ENCODE results near the gene CBX8.

The CBX8 gene

DNA sequence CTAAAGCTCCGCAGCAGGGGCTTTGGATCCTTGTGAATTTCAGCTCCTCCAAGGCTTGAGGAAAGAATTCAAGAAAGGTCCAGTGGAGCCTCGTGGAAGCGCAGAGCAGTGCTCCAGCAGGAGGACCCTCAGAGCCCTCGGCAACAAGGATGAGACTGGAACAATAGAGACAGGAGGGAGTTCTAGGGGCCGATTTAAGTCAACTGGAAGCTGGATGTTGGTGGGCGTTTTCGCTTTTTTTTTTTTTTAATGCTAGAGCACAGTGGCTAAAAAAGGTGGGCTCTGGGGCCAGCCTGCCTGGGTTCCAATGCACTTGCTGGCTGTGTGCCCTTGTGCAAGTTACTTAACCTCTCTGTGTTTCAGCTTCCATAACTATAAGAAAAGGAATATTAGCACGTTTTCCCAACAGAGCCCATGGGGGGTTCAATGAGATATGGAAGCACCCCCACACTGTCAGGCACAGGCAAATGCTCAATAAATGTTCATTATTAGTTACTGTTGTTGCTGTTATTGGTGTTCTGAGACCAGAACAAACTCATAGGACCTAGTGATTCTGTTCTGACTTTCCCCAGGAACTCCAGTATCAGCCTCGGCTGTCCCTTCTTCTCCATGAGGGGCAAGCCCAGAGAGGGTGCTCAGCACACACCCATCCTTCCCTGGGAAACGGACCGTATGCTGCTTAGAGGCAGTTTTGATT is 5.3 kb upstream of the CBX8 start:
- H3K4me3 ChIP-seq (ENCODE audit: low read depth, low read length), result no peak overlapping the region
- TF ChIP-seq, protein P1, sequence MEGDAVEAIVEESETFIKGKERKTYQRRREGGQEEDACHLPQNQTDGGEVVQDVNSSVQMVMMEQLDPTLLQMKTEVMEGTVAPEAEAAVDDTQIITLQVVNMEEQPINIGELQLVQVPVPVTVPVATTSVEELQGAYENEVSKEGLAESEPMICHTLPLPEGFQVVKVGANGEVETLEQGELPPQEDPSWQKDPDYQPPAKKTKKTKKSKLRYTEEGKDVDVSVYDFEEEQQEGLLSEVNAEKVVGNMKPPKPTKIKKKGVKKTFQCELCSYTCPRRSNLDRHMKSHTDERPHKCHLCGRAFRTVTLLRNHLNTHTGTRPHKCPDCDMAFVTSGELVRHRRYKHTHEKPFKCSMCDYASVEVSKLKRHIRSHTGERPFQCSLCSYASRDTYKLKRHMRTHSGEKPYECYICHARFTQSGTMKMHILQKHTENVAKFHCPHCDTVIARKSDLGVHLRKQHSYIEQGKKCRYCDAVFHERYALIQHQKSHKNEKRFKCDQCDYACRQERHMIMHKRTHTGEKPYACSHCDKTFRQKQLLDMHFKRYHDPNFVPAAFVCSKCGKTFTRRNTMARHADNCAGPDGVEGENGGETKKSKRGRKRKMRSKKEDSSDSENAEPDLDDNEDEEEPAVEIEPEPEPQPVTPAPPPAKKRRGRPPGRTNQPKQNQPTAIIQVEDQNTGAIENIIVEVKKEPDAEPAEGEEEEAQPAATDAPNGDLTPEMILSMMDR (IDR thresholded peaks at IDR 0.05; ENCODE audit: low read depth, low read length), result no peak

DNA sequence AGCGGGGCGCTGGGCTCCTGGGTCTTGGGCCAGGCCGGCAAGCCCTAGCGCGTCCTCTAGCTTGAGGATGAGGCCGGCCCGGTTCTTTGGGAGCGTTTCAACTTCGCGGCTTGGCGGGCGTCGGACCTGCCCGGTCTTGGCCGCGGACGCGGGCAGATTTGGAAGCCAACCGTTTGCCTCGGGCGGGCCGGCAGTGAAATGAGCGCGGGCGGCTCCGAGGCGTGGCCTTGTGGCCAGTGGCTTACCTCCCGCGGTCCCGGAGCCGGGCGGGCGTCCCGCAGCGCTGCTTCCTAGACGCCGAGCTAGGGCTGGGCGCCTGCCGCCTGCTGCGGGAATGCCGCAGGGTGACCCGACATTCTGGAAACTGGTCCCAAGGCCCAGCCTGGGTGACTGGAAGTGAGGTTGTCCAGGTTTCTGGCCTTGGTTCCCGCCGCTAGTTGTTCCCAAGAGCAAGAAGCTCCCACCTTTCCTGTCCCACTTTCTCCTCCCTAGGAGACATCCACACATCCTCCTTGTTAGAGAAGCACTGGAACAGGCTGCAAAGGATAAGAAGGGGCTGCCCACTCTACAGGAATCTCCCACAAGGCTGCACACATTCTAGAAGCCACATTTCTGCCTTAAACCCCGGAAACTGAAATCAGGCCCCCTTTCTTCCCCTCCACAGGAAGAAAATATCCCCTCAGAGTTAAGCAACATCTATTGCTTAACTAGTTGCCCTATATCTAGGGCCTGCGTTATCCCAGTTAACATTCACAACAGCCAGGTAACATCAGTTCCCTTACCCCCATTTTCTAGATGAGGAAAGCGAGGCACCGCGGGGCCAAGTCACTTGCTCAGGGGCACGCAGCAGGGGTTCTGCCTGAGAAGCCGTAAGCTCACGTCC is 4.5 kb upstream of the CBX8 start:
- TF ChIP-seq, protein P1 (IDR thresholded peaks at IDR 0.05; ENCODE audit: low read depth, low read length), result no peak

DNA sequence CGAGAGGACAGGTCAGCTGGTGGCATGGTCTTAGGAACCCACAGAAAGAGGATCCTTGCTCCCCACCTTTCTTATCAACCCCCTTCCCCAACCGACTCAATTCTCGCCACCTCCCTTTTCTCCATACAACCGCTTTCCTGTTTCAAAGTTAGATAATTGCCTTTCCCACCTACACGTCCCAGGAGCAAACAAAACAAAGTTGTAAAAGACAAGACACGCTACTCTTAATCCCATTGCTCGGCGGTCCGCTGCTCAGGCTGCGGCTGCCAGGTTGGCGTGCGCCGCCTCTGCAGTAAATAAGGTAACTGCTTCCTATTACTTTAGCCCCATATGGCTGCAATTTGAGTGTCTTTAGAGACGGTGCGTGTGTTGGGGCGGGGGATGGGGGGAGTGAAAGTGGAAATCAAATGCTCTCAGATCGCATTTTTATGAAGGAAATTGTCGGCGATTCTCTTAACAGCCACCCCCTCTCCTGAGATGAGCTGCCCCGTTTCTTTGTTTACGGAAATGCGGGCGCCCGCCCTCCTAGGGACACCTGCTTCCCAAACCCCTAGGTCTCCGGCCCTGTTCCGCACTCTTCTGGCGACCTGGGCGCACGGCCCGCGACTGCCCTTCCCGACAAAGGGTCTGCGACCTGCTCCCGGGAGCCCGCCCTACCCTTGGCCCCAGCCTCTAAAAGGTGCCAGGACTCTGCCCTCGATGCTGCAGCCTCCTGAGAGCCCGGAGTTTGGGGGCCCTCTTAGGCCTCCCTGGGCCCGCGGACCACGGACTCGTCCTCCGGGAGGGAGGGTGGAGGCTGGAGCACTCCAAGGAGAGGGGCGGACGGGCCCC is 3.7 kb upstream of the CBX8 start:
- TF ChIP-seq, protein P1 (IDR thresholded peaks at IDR 0.05; ENCODE audit: low read depth, low read length), result no peak
- H3K4me3 ChIP-seq (ENCODE audit: low read depth, low read length), result no peak overlapping the region

More for the DNA sequence above, 4.5 kb upstream of the CBX8 start:
- no peak overlapping the region for H3K4me3 ChIP-seq (ENCODE audit: low read depth, low read length)

DNA sequence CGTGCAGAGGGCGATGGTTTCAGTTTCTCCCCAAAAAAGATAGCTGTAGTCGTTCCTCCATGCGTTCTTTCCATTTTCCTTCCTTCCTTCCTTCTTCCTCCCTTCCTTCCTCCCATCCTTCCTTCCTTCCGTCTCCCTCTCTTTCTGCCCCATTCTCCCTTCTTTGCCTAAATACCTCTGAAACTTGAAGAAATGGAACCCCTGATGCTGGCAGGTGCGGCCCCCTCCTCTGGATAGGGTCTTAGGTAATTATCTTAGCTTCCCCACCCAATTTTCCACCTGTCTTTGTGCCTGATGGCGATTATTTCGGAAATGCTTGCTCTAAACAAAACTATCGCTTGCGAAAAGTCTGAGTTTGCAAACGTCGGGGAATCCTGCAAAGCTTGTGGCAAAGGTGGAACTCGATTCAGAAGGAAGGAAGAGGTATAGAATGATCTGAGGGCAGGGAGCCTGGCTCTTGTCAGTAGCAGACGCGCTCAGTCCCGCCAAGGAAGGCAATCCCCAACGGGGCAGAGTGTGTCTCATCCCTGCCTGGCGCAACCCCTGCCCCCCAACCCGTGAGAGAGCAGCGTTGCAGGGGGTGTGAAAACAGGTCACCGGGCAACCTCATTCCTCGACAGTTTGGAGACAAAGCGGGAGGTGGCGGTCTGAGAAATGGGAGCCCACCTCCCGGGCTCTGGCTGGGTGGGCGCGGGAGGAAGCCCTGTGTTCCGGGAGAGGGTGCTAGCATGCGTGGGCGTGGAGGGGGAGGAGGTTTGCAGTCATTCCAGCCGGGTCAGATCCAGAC is 2.9 kb upstream of the CBX8 start:
- H3K4me3 ChIP-seq (ENCODE audit: low read depth, low read length), result no peak overlapping the region
- TF ChIP-seq, protein P1 (IDR thresholded peaks at IDR 0.05; ENCODE audit: low read depth, low read length), result no peak

DNA sequence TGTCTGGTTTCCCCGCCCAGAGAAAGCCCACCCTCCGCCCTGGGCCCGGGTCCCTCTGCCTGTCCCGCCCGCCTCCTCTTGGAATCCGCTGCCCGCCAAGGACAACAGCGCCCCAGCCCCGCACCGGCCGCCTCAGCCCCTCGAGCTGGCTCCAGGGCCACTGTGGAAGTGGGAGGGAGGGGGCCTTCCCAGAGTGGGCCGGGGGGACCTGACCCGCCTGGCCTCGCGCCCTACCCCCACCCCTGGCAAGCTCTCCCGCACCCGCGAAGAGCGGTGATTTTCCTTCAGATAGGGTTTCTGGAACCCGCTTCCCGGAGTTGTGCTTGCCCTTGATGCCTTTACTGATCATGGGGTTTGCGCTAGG is 2.3 kb upstream of the CBX8 start:
- H3K4me3 ChIP-seq (ENCODE audit: low read depth, low read length), result no peak overlapping the region
- TF ChIP-seq, protein P1 (IDR thresholded peaks at IDR 0.05; ENCODE audit: low read depth, low read length), result no peak

DNA sequence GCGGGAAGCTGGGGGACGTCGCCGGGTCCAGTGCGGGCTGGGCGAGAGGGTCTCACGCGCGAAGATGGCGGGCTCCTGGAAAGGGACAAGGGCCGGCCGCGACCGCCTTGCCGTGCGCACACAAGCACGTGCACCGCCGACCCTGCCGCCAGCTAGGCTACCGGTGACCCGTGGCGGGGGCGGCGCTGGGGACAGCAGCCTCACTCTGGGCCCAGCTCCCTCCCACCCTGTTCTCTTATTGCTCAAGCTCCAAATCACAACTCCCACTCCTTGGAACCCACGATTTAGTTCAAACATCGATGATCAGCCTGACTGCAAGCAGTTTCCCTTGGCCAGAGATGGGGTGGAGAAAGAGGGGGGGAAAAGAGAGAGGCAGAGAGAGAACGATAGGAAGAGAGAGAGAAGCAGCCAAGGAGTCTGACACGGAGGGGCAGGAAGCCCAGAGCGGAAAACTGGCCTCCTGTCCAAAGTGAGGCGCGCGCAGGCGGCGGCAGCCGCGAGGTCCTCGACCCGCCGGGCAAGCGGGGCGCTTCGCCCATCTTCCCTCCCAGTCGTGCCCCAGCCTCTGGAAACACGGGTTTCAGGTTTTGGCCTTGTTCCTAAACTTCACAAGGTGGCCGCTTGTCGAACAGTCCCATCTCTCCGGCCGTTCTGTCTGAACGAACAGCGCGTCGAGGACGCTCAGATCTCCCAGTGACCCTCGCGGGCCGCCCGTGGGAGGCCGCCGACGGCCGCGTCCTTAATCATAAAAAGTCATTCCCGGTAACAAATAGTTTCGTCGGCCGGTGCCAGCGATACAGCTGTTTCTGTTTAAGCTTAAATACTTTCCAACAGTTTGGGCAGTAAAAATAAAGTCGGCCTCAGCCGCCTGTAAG is 1.7 kb upstream of the CBX8 start:
- TF ChIP-seq, protein P1 (IDR thresholded peaks at IDR 0.05; ENCODE audit: low read depth, low read length), result no peak
- no peak overlapping the region; the same call in 1 of the 2 replicates for H3K4me3 ChIP-seq (ENCODE audit: low read depth, low read length)

Measured in WI38 (cell line).